Skeletal muscle tissue (tissue), 4 donors: ENCODE measurements around the gene SLC43A1. TPM values are rescaled to one million over a fixed set of nuclear protein-coding genes. Genes with fewer than 3 reads are reported as not detected.

Experiments used
- H3K27ac ChIP-seq: one replicate; pipeline ENCODE4 v1.7.0; 2013; ENCODE audit warnings: mild to moderate bottlenecking, low read depth, low read length, inconsistent platforms
- H3K27me3 ChIP-seq, 3 donors: one replicate each; pipeline ENCODE4 v1.7.0; 2013; ENCODE audit warnings: low read length in 3 of 3; ENCODE audit not compliant: control insufficient read depth in 3 of 3, insufficient read depth in 3 of 3
- H3K36me3 ChIP-seq, 3 donors: one replicate each; pipeline ENCODE4 v1.7.0; 2013; ENCODE audit warnings: low read length in 3 of 3; ENCODE audit not compliant: control insufficient read depth in 3 of 3, insufficient read depth in 3 of 3
- H3K4me1 ChIP-seq, 3 donors: one replicate each; pipeline ENCODE4 v1.7.0; 2013; ENCODE audit warnings: low read length in 3 of 3, mild to moderate bottlenecking in 3 of 3; ENCODE audit not compliant: control insufficient read depth in 3 of 3, insufficient read depth in 3 of 3
- H3K4me3 ChIP-seq, 3 donors: one replicate each; pipeline ENCODE4 v1.7.0; 2013; ENCODE audit warnings: low read length in 3 of 3
- H3K9ac ChIP-seq, 3 donors: one replicate each; pipeline ENCODE4 v1.7.0; 2013; ENCODE audit warnings: low read length in 3 of 3, mild to moderate bottlenecking in 3 of 3, moderate library complexity in 2 of 3, low read depth in 1 of 3
- H3K9me3 ChIP-seq, 3 donors: one replicate each; pipeline ENCODE4 v1.7.0; 2013; ENCODE audit warnings: low read length in 3 of 3; ENCODE audit not compliant: control insufficient read depth in 3 of 3
- total RNA-seq: library from RNA; depleted of rRNA; stranded (reverse); fragments of >200 nt; gene quantifications from one replicate; pipeline ENCODE4 v1.2.3, GENCODE V29; 2014
- donor health status: Osteomylitis.

Gene SLC43A1
- total RNA-seq, result 18.3 TPM

- no peaks in the 10 kb centered on the region for H3K9me3 ChIP-seq
Observed at GRCh38 chr11:57515332-57516060, at the start of gene SLC43A1. Gene SLC43A1 (minus strand): TSS chr11:57515702. CDS start chr11:57514111, 1,591 bp downstream.

GRCh38 chr11:57562596-57562995 is 47.1 kb upstream of the SLC43A1 start:
- H3K4me1 ChIP-seq, result peaks cover 7 to 18% (median 11%) of the 10 kb centered on the region in 3 donors
- H3K4me3 ChIP-seq, result no peak overlapping the region
- no peaks in the 10 kb centered on the region for H3K27me3 ChIP-seq
- H3K36me3 ChIP-seq, result peaks cover 0 to 13% (median 8%) of the 10 kb centered on the region in 3 donors
- H3K9ac ChIP-seq, result no peak overlapping the region
- no peaks in the 10 kb centered on the region for H3K9me3 ChIP-seq
- H3K27ac ChIP-seq, result no peak overlapping the region

More at GRCh38 chr11:57515332-57516060, at the start of gene SLC43A1:
- H3K36me3 ChIP-seq, result peaks cover 0 to 4% (median 0%) of the 10 kb centered on the region in 3 donors
- peak within 1 kb of the TSS; percentile 75 for H3K27ac ChIP-seq
- H3K4me3 ChIP-seq, result peak within 1 kb of the TSS; percentile 81 to 95 (median 91)
- H3K9ac ChIP-seq, result peak within 1 kb of the TSS; percentile 83 to 86 (median 86)
- no peaks in the 10 kb centered on the region for H3K27me3 ChIP-seq
- peaks cover 2 to 24% (median 4%) of the 10 kb centered on the region in 3 donors for H3K4me1 ChIP-seq

GRCh38 chr11:57560146-57560545 is 44.6 kb upstream of the SLC43A1 start:
- Histone ChIP-seq H3K27me3 (no peaks in the 10 kb centered on the region), H3K9ac (no peak overlapping the region), H3K4me1 (no peaks in the 10 kb centered on the region), H3K27ac (no peak overlapping the region), H3K9me3 (no peaks in the 10 kb centered on the region), H3K4me3 (no peak overlapping the region), H3K36me3 (peaks cover 3 to 20% (median 13%) of the 10 kb centered on the region in 3 donors)

- no peak overlapping the region for H3K9ac ChIP-seq
- H3K9me3 ChIP-seq, result no peaks in the 10 kb centered on the region
- H3K4me3 ChIP-seq, result no peak overlapping the region
- peaks cover 20 to 54% (median 46%) of the 10 kb centered on the region in 3 donors for H3K36me3 ChIP-seq
- H3K27me3 ChIP-seq, result no peaks in the 10 kb centered on the region
- H3K4me1 ChIP-seq, result peaks cover 0 to 2% (median 0%) of the 10 kb centered on the region in 3 donors
- H3K27ac ChIP-seq, result no peak overlapping the region
Observed at GRCh38 chr11:57556041-57556440, 40.5 kb upstream of the SLC43A1 start.

GRCh38 chr11:57555393-57555792 is 39.9 kb upstream of the SLC43A1 start:
- Histone ChIP-seq H3K36me3 (peaks cover 24 to 59% (median 46%) of the 10 kb centered on the region in 3 donors), H3K4me3 (no peak overlapping the region), H3K4me1 (peaks cover 0 to 2% (median 0%) of the 10 kb centered on the region in 3 donors), H3K9ac (no peak overlapping the region), H3K27me3 (no peaks in the 10 kb centered on the region), H3K27ac (no peak overlapping the region), H3K9me3 (no peaks in the 10 kb centered on the region)

- Histone ChIP-seq H3K4me3 (no peak overlapping the region), H3K27me3 (no peaks in the 10 kb centered on the region), H3K36me3 (peaks cover 42 to 62% (median 45%) of the 10 kb centered on the region in 3 donors), H3K4me1 (peaks cover under 1 to 6% (median 3%) of the 10 kb centered on the region in 3 donors), H3K27ac (no peak overlapping the region), H3K9me3 (no peaks in the 10 kb centered on the region), H3K9ac (no peak overlapping the region)
Observed at GRCh38 chr11:57552479-57552878, 37.0 kb upstream of the SLC43A1 start.

- H3K9me3 ChIP-seq, result no peaks in the 10 kb centered on the region
- H3K27me3 ChIP-seq, result no peaks in the 10 kb centered on the region
- H3K9ac ChIP-seq, result no peak overlapping the region
- peaks cover 47 to 59% (median 50%) of the 10 kb centered on the region in 3 donors for H3K36me3 ChIP-seq
- H3K27ac ChIP-seq, result no peak overlapping the region
- peaks cover 4 to 11% (median 8%) of the 10 kb centered on the region in 3 donors for H3K4me1 ChIP-seq
- H3K4me3 ChIP-seq, result no peak overlapping the region
Observed at GRCh38 chr11:57551941-57552340, 36.4 kb upstream of the SLC43A1 start.

GRCh38 chr11:57549983-57550382 is 34.5 kb upstream of the SLC43A1 start:
- no peak overlapping the region for H3K27ac ChIP-seq
- H3K4me3 ChIP-seq, result no peak overlapping the region
- peaks cover 45 to 59% (median 53%) of the 10 kb centered on the region in 3 donors for H3K36me3 ChIP-seq
- no peaks in the 10 kb centered on the region for H3K27me3 ChIP-seq
- H3K9ac ChIP-seq, result no peak overlapping the region
- no peaks in the 10 kb centered on the region for H3K9me3 ChIP-seq
- peaks cover 4 to 12% (median 10%) of the 10 kb centered on the region in 3 donors for H3K4me1 ChIP-seq

GRCh38 chr11:57547854-57548377 is 32.4 kb upstream of the SLC43A1 start:
- Histone ChIP-seq H3K4me3 (no peak overlapping the region), H3K27me3 (no peaks in the 10 kb centered on the region), H3K9ac (peak overlapping the region in 1 of 3 donors; percentile 50), H3K36me3 (peaks cover 29 to 60% (median 44%) of the 10 kb centered on the region in 3 donors), H3K27ac (no peak overlapping the region), H3K4me1 (peaks cover 6 to 30% (median 26%) of the 10 kb centered on the region in 3 donors), H3K9me3 (no peaks in the 10 kb centered on the region)

- Histone ChIP-seq H3K9ac (peak overlapping the region in 1 of 3 donors; percentile 50), H3K4me3 (no peak overlapping the region), H3K27ac (no peak overlapping the region), H3K9me3 (no peaks in the 10 kb centered on the region), H3K4me1 (peaks cover 6 to 39% (median 31%) of the 10 kb centered on the region in 3 donors), H3K36me3 (peaks cover 20 to 62% (median 35%) of the 10 kb centered on the region in 3 donors), H3K27me3 (no peaks in the 10 kb centered on the region)
Observed at GRCh38 chr11:57546869-57547475, 31.5 kb upstream of the SLC43A1 start.
